SIG-M5 treated with dmso at 0.1 percent for 504 hours (cell line): ENCODE measurements around the gene PUDP.
A peak's percentile ranks its signal among the peaks of the same experiment; 100 is the strongest.
"Not testable (repeated sequence)": the region's sequence is repeated elsewhere in the genome, so short reads cannot be mapped to it uniquely, and the experiment has no call there.

Experiments
- DNase-seq: peaks from one replicate; lab custom pipeline; 2025; ENCODE audit not compliant: unreplicated experiment; lab: John Stamatoyannopoulos, UW

The PUDP gene

GRCh38 chrX:7110821-7111276 is 37.1 kb downstream of the PUDP start:
- no peak for DNase-seq

DNA sequence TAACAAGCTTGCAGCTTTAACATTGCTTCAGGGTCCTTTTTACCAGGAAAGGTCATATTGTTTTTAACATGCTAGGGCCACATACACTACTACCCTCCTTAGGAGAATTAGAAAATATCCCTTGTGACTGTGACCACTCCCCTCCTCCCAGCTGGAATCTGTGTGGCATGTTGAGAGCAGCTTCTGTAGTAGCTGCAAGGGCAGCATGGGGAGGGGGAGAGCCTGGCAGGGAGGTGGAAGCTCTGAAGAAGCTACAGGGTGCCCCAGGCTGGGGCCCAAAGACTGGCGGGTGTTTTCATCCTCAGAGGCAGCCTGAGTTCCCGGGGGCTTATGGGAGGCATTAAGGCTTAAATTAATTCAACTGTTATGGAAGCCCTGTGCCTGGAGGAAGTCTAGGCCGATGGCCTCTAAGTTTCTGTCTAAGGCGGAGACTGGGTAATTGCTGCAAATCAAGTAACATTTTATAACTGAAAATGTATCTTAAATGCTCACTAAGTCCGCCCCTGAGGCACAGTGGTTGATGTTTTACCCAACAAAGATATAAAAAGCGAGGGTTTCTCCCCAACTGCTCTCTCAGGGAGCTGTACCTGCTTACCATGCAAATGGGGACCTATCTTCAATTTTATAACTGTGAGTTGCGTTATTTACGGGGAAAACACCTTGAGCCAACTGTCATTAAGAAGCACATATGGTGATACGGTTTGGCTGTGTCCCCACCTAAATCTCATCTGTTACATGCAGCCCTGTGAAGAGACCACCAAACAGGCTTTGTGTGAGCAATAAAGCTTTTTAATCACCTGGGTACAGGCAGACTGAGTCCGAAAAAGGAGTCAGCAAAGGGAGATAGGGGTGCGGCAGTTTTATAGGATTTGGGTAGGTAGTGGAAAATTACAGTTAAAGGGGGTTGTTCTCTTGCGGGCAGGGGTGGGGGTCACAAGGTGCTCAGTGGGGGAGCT is 37.8 kb downstream of the PUDP start:
- no peak for DNase-seq

- no peak for DNase-seq
Measured at GRCh38 chrX:7109049-7109531, 38.9 kb downstream of the PUDP start.

DNA sequence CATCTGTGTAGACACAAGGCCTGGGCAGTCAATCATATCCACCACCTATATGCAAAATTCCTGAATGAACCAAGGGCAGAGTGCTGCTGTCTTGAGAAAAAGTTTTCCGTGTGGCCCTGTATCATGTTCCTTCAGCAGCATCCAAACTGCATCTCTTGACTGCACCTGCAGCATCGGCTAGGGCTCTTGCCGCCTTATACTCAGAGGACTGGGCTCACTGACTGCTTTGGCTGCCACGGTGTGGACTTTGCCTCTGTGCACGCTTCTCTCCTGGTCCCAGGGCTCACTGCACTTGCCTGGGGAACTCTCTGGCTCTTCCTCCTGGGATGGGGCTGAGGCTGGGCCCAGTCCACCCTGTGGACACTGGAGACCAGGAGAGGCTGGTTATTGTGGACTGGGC is 39.9 kb downstream of the PUDP start:
- DNase-seq: no peak

DNA sequence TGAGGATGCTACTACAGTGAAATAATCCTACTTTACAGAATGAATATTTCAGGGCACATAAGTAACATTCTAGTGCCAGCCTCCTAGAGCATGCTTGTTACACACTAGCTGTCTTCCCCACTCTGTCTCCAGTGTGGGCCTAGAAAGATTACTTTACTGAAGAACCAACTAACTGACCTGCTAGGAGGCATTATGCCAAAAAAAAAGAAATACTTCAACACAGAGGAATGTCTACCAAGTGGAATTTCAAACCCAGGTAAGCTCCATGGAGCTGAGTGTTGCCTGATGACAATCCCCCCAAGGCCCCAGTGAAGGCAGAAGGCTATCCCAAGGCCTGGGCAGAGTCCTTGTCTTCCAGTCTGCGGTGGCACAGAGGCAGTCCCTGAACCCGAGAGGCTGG is 41.3 kb downstream of the PUDP start:
- DNase-seq: no peak

- DNase-seq: no peak
Measured at GRCh38 chrX:7102119-7102518, 45.8 kb downstream of the PUDP start.

- no peak for DNase-seq
Measured at GRCh38 chrX:7100022-7100421, 47.9 kb downstream of the PUDP start.

- DNase-seq: not testable (repeated sequence)
Measured at GRCh38 chrX:7095657-7096056, 52.3 kb downstream of the PUDP start.

- DNase-seq: no peak
Measured at GRCh38 chrX:7093305-7093704, 54.6 kb downstream of the PUDP start.

DNA sequence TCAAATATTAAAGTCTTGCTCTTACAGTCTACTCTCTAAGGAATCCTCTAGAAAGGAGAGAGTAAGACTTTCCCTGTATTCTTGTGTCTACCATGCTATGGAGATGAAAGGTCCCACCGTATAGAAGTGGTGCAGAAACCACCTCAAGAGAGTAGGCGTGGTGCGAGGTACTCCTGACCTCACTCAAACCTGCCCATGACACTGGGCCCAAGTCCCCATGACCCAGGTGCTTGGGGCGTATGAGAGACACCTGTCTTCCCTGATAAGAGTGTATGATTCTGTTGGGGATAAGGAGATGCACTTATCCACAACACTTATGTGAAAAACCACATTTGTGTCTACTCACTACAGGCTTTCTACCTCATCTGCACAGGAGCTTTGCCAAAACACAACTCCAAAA is 55.4 kb downstream of the PUDP start:
- DNase-seq: no peak

DNA sequence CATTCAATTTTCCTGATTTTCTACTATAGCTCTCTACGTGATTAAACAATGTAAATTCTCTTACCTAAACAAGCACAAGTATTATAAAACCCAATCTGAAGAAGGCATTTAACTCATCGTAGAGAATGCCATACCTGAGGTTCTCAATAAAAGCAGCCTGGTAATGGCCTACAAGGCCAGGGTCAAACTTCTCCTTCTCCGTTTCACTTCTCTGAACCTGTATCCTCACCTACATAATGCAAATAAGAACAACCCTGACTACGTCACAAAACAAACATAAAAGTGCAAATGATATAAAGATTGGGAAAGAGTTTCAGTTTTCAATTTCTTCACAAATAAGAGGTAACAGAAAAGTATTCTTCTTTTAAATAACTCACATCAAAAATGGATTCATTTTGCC is 56.0 kb downstream of the PUDP start:
- DNase-seq: no peak

GRCh38 chrX:7090641-7091040 is 57.3 kb downstream of the PUDP start:
- no peak for DNase-seq

DNA sequence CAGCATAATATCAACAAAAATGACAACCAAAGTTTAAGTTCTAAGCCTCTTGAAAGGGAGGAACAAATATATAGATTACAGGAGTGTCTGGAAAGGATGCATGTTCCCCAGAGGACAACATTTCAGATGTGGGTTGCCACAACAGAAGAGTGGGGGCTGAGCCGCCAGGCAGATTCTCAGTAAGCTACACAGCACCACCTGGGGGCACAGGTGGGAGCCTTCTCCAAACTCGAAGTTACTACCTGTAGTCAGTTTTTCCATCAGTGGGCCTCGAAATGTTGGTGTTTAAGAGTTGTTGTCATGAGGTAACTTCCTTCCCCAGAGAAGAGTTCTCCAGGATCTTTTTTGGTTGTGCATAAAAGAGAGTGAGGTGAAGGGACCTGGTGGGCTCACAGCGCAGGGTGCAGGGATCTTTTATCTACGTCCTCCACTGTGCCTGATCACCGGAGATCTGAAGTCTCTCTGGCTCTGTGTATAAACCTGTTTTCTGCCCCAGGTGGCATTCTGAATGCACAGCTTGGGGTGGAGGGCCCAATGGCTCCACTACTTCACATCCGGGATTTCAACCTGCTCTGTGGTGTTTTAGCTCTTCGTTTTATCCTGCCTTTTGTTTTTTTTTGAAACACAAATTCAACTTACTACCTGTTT is 58.9 kb downstream of the PUDP start:
- DNase-seq: no peak

GRCh38 chrX:7086384-7086783 is 61.6 kb downstream of the PUDP start:
- DNase-seq: no peak

GRCh38 chrX:7085879-7086278 is 62.1 kb downstream of the PUDP start:
- no peak for DNase-seq

DNA sequence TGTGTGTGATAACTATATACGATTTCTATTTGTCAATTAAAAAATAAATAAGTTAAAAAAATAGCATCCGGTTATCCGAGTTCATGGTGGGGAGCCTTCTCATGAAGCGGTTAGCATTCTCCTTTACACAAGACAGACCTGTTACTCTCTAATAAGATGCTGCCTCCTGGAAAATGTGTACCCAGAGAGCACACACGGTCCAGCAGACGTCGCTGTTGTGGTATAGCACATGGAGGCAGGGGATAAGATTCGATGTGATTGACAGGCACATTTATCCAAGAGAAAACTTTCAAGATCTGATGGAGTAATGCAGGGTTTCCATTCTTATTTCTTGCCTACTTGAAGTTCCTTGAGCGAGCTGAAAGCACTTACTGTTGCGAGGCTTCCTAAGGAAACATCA is 63.1 kb downstream of the PUDP start:
- no peak for DNase-seq

DNA sequence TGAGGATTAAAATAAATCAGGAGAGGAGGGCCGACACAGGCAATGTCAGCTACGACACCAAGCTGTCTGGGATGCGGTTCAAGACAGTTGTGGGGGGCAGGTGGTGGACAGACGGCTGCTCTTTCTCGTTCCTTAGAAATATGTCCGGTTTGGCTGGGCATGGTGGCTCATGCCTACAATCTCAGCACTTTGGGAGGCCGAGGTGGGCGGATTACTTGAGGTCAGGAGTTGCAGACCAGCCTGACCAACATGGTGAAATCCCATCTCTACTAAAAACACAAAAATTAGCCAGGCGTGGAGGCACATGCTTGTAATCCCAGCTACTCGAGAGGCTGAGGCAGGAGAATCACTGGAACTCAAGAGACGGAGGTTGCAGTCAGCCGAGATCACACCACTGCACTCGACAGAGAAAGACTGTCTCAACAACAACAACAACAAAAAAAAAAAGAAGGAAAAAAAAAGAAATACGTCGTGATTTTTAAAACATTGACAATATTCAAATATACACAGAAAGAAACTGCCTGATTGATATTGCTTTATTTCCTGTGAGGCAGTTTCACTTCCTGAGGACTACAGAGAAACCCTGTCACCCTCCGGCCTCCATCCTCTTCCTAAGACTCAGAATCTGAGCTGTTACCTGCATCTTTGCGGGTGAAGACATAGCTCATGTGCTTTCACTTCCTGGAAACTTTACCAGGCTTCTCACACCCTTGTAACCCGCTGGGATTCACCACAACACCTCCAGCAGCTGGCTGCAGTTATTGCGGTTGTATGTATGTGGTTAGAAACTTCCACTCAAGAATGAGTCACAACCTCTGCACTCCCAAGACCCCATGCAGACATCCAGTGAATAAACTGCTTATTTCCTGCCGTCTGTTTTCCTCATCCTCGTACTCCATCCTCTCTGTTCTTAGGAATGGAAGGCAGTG is 64.2 kb downstream of the PUDP start:
- DNase-seq: peak; percentile 85

DNA sequence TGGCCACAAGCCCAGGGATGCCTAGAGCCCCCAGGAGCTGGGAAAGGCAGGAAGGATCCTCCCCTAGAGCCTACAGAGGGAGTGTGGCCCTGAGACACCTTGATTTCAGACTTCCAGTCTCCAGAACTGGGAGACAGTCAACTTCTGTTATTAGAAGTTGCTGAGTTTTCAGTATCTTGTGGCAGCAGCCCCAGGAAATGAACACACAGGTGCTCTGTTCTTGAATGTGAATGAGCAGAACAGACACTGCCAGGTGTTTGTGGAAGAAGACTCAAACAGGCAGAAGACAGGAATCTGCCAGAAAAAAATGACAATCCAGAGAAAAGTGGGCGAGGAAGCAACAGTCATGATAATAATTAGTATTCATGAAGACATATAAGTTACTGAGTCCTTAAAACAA is 64.9 kb downstream of the PUDP start:
- DNase-seq: no peak

- DNase-seq: no peak
Measured at GRCh38 chrX:7082556-7082955, 65.4 kb downstream of the PUDP start.

- DNase-seq: no peak
Measured at GRCh38 chrX:7077241-7078230, 70.4 kb downstream of the PUDP start.
